Stimulated activated CD4-positive, alpha-beta T cell treated with anti-CD3 and anti-CD28 coated beads, Interleukin-4, amount 100 ng/mL, for 24 hours (primary cell): Measurements from ENCODE around the gene FAM76B.

Experiments used
- DNase-seq: peaks from one replicate; pipeline ENCODE4 v3.0.0-alpha.2; 2020

The FAM76B gene

DNA sequence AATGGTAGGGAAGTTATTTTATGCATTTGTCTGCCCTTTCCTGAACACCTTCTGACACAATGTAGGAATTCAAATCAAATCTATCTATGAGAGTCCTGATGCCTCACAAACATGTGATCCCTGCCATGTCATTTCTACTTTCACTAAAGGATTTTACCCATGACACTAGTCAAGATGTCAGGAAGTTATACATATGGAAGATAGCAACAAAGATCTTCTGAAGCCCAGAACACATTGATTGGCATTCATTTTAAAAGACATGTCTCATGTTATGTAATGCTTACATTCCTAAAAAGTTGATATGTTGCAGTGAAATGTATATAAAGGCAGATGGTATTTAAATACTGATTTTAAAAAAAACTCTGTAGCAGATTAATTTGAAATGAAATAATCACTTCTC lies 61.5 kb downstream of the FAM76B start:
- DNase-seq, result no peak

GRCh38 chr11:95727620-95728019 lies 62.0 kb downstream of the FAM76B start:
- no peak for DNase-seq

GRCh38 chr11:95727111-95727510 lies 62.5 kb downstream of the FAM76B start:
- no peak for DNase-seq

DNA sequence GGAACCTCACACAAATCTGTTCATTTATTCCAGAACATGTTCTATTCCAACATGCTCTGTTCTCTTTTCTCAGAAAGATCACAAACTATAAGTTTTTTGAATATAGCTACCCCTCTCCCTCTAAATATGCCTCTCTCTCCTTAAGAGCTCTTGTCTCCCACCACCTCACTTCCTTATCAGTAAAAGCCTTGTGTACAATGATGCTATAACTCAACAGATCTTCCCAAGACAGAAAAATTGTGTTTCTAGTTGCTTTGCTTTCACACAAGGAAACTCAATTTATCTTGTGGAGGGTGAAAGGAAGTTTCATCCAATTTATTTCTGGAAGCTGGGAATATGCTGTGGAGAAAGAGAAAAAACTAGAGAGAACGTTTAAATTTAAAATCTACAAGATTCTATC lies 64.4 kb downstream of the FAM76B start:
- DNase-seq, result no peak

GRCh38 chr11:95723361-95723942 lies 66.1 kb downstream of the FAM76B start:
- no peak for DNase-seq

DNA sequence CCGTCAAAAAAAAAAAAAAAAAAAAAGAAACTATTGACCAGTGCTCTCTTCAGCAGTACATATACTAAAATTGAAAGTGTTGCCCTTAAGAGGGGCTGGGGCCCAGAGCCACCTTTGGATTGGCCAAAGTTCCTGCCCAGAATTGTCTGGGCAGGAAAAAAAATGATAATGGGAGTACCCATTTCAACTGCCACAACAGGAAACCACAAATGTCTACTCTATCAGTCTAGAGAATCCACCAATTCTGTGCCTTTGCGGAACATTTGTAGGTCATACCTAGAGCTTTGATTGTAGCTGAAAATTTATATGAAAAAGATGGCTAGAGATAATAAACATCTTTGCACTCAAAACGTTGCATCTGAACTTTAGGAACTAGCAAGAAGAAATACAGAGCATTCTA lies 69.4 kb downstream of the FAM76B start:
- DNase-seq, result no peak
